Measurements from ENCODE around the gene CUBN.

GRCh38 chr10:16780338-16780880 lies 349.2 kb downstream of the CUBN start:
- TF ChIP-seq ZNF800 (CRISPR knock-in tag; IDR thresholded peaks at IDR 0.05): no peak
- TF ChIP-seq HNRNPUL1 (IDR thresholded peaks at IDR 0.05; ENCODE audit: low read depth, low read length): no peak
- TF ChIP-seq CBX1 (IDR thresholded peaks at IDR 0.05; ENCODE audit: low read depth): no peak
- TF ChIP-seq ZNF274 (CRISPR knock-in tag; IDR thresholded peaks at IDR 0.05): no peak
- no peak for TF ChIP-seq USF2 (IDR thresholded peaks at IDR 0.05; ENCODE audit: low read depth, low read length)
- no peak for TF ChIP-seq USF2 (CRISPR knock-in tag; IDR thresholded peaks at IDR 0.05; ENCODE audit: borderline replicate concordance)
- no peak for TF ChIP-seq SOX6 (IDR thresholded peaks at IDR 0.05)
- TF ChIP-seq SOX6 (CRISPR knock-in tag; IDR thresholded peaks at IDR 0.05): no peak
- no peak for TF ChIP-seq RAD21 (CRISPR knock-in tag; IDR thresholded peaks at IDR 0.05)
